Mammary epithelial cell (primary cell): ENCODE data around the gene CCDC91.
"Not testable (repeated sequence)": the region's sequence is repeated elsewhere in the genome, so short reads cannot be mapped to it uniquely, and the experiment has no call there.

ENCODE experiments used
- EZH2 ChIP-seq: IDR thresholded peaks from 2 replicates; pipeline ENCODE4 v1.6.1; 2012; ENCODE audit warnings: low read length, inconsistent platforms, borderline replicate concordance
- TF ChIP-seq, protein P1 (sequence below), 2 donors: IDR thresholded peaks in 1 of 2; conservative IDR thresholded peaks in 1 of 2; 2 replicates each; pipeline ENCODE4 v1.5.1; 2011 to 2012; ENCODE audit warnings: inconsistent platforms in 2 of 2, low read length in 2 of 2, mild to moderate bottlenecking in 2 of 2, control low read depth in 1 of 2, low read depth in 1 of 2; ENCODE audit not compliant: insufficient read depth in 1 of 2; ENCODE audit errors: extremely low read depth in 1 of 2

DNA sequence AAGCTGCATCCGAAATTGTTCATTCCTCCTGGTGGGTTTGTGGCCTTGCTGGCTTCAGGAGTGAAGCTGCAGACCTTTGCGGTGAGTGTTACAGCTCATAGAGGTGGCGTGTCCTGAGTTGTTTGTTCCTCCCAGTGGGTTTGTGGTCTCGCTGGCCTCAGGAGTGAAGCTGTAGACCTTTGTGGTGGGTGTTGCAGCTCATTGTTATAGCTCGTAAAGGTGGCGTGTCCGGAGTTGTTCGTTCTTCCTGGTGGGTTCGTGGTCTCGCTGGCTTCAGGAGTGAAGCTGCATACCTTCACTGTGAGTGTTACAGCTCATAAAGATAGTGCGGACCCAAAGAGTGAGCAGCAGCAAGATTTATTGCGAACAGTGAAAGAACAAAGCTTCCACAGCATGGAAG lies 4.4 kb downstream of the CCDC91 start:
- TF ChIP-seq, protein P1, sequence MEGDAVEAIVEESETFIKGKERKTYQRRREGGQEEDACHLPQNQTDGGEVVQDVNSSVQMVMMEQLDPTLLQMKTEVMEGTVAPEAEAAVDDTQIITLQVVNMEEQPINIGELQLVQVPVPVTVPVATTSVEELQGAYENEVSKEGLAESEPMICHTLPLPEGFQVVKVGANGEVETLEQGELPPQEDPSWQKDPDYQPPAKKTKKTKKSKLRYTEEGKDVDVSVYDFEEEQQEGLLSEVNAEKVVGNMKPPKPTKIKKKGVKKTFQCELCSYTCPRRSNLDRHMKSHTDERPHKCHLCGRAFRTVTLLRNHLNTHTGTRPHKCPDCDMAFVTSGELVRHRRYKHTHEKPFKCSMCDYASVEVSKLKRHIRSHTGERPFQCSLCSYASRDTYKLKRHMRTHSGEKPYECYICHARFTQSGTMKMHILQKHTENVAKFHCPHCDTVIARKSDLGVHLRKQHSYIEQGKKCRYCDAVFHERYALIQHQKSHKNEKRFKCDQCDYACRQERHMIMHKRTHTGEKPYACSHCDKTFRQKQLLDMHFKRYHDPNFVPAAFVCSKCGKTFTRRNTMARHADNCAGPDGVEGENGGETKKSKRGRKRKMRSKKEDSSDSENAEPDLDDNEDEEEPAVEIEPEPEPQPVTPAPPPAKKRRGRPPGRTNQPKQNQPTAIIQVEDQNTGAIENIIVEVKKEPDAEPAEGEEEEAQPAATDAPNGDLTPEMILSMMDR (conservative IDR thresholded peaks at IDR 0.05 in 1 of 2, IDR thresholded peaks at IDR 0.05 in 1 of 2; ENCODE audit: extremely low read depth in 1 of 2, insufficient read depth in 1 of 2, low read depth in 1 of 2, low read length in 2 of 2) = not testable (repeated sequence)
- TF ChIP-seq EZH2 = not testable (repeated sequence)
